Ramos (cell line): ENCODE results near the gene MED12L.

ENCODE experiments used
- in situ Hi-C: fragments of 300-500 bp; cut with MboI; formaldehyde crosslinking; loops from one replicate; pipeline ENCODE4 v1.14.3; 2022; ENCODE audit warnings: low sequenced_read_pairs; ENCODE audit not compliant: unreplicated experiment

MED12L gene

GRCh38 chr3:151462278-151462780 lies 376.9 kb downstream of the MED12L start:
- in situ Hi-C loops, result loop anchor here (25.0 kb wide), 1 partner anchor 1075 kb away; no protein-coding TSS in a partner anchor

DNA sequence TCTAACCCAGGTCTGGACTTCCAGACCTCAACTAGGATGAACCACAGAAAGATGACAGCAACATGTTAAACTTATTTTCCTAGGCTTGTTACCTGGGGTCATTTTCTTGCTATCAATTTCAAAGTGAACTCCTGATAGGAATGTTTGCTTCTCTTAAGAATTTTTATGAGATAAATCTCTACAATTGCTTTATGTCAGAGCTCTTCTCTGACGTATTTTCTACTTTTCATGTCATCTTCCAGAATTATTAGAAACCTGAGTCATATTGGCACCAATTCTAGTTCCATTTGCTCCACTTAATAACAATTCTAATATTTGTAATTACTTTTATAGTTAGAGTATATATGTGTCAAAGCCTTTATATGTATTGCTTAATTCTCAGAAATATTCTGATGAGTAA lies 377.5 kb downstream of the MED12L start:
- in situ Hi-C loops, result loop anchor here (25.0 kb wide), 1 partner anchor 1074 kb away; no protein-coding TSS in a partner anchor

DNA sequence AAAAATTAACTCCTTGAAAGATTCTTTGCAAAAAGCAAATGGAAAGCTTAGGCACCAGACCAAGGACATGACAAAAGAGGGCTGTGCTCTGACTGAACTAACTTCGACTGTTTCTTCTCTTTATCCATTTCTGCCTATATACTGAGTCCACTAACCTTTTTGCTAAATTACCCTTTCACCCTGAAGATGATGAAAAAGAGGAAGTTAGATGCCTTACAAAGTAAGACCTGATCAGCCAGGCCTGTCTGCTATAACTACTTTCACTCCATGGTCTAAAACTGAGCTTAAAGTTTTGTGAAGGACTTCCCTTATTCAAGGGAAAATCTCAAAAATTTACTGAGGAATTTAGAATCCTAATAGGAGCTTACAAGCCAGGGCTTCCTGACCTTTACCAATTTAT lies 381.6 kb downstream of the MED12L start:
- in situ Hi-C loops, result loop anchor here (25.0 kb wide), 1 partner anchor 1070 kb away; no protein-coding TSS in a partner anchor

DNA sequence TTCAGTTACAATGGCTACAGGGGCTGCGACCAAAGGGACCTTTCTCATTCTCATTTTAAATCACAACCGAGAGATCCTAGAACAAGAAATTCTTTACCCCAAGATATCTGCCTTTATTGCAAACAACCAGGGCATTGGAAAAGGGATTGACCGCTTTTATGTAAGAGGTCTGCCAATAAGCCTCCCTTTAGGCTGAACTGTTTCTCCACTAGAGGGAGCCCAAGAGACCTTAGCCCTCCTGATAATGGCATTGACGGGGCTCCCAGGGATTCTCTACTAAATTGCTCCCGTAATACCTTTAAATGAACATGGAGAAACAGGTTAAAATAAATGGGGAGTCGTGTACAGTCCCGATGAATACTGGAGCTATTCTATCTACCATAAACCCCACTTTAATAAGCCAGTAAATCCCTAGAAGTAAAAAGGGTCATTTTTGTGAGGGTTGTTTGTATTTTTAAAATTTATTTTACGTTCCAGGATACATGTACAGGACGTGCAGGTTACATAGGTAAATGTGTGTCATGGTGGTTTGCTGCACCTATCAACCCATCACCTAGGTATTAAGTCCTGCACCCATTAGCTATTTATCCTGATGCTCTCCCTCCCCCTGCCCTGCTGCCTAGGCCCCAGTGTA lies 382.9 kb downstream of the MED12L start:
- in situ Hi-C loops, result loop anchor here (25.0 kb wide), 1 partner anchor 1069 kb away; no protein-coding TSS in a partner anchor

GRCh38 chr3:151476344-151477018 lies 391.0 kb downstream of the MED12L start:
- in situ Hi-C loops, result no loop called here

- in situ Hi-C loops, result no loop called here
Measured at GRCh38 chr3:151477591-151478334, 392.3 kb downstream of the MED12L start.

- in situ Hi-C loops, result no loop called here
Measured at GRCh38 chr3:151478335-151478697, 392.9 kb downstream of the MED12L start.

DNA sequence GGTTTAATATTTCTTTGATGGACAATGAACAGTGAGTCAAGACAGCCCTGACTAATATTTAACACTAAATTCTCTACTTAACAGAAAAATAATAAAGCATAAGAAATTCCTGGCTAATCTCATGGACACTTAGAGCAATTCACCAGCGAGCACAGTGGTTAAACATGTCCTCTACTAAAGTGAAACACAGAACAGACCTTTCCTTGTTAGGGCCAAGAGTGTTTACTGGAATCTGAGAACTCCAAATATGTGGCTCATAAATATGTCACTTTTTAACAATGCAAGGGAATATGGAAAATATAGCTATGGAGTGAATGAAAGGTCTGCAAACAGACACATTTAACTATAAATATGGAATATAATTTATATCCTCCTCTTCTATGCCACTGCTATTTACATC lies 394.0 kb downstream of the MED12L start:
- in situ Hi-C loops, result no loop called here

DNA sequence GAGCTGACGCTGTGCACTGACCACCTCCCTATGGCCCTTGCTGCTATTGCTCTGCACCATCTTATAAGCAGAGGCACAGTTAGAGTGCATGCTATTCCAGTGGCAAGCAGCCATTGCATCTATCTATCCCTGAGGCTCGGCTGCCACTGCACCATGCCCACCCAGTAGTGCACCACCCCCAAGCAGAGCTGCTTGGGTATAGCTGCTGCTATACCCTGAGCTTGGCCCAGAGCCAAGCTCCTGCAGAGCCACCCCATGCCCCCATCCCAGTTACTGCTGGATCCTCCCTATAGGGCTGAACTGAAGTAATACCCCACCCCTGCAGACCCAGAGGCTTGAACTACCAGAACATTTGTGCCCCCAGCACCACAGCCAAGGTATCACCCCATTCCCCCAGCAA lies 395.0 kb downstream of the MED12L start:
- in situ Hi-C loops, result no loop called here

DNA sequence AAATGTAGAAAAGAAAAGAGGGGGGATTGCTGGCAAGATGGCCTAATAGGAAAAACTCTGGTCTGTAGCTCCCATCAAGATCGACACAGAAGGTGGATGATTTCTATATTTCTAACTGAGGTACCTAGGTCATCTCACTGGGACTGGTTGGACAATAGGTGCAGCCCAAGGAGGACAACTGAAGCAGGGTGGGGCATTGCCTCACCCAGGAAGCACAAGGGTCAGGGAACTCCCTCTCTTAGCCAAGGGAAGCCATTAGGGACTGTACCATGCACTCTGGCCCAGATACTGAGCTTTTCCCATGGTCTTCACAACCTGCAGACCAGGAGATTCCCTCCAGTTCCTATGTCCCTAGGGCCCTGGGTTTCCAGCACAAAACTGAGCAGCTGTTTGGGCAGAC lies 398.0 kb downstream of the MED12L start:
- in situ Hi-C loops, result no loop called here

GRCh38 chr3:151483961-151484520 lies 398.6 kb downstream of the MED12L start:
- in situ Hi-C loops, result no loop called here
